Measurements from ENCODE around the gene IL23R.
A peak's percentile ranks its signal among the peaks of the same experiment; 100 is the strongest.

Gene IL23R

DNA sequence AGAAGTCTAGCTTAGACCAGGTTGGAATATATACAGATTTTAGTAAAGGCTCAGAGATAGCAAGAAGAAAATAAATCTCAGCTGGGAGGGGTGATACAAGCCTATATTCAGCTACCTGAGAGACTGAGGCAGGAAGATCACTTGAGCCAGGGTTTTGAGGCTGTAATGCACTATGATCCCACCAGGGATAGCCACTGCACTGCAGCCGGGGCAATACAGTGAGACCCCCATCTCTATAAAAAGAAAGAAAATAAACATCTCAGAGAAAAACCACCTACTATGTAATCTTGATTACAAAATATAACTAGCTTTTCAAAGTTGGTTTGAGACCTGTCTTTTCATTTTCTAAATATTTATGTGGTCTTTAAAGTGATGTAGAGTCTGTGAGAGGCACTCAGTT lies 47.7 kb downstream of the IL23R start:
- no peak overlapping the region for H3K4me3 ChIP-seq (replicated peaks; ENCODE audit: low read depth, low read length)
- no peak for DNase-seq (ENCODE audit: low read depth)
- TF ChIP-seq, protein P1, sequence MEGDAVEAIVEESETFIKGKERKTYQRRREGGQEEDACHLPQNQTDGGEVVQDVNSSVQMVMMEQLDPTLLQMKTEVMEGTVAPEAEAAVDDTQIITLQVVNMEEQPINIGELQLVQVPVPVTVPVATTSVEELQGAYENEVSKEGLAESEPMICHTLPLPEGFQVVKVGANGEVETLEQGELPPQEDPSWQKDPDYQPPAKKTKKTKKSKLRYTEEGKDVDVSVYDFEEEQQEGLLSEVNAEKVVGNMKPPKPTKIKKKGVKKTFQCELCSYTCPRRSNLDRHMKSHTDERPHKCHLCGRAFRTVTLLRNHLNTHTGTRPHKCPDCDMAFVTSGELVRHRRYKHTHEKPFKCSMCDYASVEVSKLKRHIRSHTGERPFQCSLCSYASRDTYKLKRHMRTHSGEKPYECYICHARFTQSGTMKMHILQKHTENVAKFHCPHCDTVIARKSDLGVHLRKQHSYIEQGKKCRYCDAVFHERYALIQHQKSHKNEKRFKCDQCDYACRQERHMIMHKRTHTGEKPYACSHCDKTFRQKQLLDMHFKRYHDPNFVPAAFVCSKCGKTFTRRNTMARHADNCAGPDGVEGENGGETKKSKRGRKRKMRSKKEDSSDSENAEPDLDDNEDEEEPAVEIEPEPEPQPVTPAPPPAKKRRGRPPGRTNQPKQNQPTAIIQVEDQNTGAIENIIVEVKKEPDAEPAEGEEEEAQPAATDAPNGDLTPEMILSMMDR (IDR thresholded peaks at IDR 0.05; ENCODE audit: low read length, missing control alignments): no peak

DNA sequence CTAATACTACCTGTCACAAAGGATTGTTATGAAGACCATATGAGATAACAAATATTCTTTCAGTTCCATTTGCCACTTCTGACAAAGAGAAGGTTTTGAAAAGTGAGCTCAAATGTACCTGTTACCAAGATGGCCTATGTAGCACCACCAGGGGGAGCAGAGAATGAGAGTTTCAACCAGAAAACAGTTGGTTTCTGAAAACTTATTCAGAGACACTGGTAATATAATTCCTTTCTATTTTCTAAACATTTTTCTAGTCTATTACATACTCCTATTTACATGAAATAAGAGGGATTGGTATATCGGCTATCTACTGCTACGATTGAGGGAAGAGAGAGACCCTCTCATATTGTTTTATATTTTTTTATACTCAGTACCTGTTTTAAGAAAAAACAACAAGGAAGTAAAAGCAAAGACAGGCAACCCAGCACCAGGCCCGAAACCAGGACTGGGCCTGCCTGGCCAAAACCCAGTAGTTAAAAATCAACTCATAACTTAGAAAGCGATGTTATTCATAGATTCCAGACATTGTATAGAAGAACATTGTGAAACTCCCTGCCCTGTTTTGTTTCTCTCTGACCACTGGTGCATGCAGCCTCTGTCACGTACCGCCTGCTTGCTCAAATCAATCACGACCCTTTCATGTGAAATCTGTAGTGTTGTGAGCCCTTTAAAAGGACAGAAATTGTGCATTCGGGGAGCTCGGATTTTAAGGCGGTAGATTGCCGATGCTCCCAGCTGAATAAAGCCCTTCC lies 48.3 kb downstream of the IL23R start:
- peak; percentile 46 for DNase-seq (ENCODE audit: low read depth)
- H3K4me3 ChIP-seq (replicated peaks; ENCODE audit: low read depth, low read length): no peak overlapping the region
- TF ChIP-seq, protein P1 (IDR thresholded peaks at IDR 0.05; ENCODE audit: low read length, missing control alignments): peak; percentile 67

DNA sequence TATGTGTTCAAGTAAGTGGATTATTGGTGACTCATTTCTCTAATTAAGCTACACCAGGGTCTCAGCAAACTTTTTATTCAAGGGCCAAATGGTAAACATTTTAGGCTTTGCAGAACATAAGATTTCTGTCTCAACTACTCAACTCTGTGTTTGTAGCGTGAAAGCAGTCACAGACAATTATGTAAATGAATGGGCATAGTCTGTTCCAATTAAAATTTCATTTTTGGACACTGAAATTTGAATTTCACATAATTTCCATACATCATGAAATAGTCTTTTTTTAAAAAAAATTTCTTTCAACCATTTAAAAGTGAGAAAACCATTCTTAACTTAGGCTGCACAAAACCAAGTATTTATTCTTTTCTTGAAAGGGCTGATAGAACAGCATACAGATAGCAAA lies 50.1 kb downstream of the IL23R start:
- H3K4me3 ChIP-seq (replicated peaks; ENCODE audit: low read depth, low read length): no peak overlapping the region
- TF ChIP-seq, protein P1 (IDR thresholded peaks at IDR 0.05; ENCODE audit: low read length, missing control alignments): no peak
- DNase-seq (ENCODE audit: low read depth): no peak

DNA sequence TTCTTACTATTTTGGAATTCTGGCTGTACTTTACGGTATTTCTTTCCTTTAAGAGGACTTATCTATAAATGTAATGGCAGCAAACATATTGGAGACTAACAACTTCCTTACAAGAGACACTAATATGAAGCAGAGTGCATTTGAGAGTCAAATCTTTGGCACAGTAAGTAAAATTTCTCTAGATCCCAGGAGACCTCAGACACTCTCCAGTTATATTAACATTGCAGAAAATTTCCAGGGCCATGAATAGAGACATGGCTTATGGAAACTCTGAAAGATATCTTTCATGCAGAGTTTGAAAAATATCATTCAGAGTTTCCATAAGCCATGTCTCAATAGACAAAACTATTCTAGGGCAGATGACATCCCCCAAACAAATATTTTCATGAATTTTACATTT lies 51.2 kb downstream of the IL23R start:
- no peak for DNase-seq (ENCODE audit: low read depth)
- TF ChIP-seq, protein P1 (IDR thresholded peaks at IDR 0.05; ENCODE audit: low read length, missing control alignments): no peak
- H3K4me3 ChIP-seq (replicated peaks; ENCODE audit: low read depth, low read length): no peak overlapping the region

DNA sequence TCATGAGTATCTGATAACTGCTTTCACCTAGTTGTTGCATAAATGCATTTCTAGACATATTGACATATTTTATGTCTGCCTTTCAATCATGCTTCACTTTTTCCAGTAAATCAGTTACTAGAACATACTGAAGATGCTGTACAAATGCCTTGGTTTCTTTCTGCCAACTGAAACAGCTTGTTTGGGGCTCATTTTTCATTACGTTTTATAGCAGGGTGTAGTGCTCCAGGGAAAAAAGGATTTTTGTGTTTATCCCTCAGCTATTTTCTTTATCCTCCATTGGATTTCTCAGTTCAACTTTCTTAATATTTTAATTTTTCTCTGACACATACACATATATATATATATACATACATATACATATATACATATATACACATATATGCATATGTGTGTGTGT lies 51.7 kb downstream of the IL23R start:
- TF ChIP-seq, protein P1 (IDR thresholded peaks at IDR 0.05; ENCODE audit: low read length, missing control alignments): no peak
- DNase-seq (ENCODE audit: low read depth): no peak
- no peak overlapping the region for H3K4me3 ChIP-seq (replicated peaks; ENCODE audit: low read depth, low read length)

DNA sequence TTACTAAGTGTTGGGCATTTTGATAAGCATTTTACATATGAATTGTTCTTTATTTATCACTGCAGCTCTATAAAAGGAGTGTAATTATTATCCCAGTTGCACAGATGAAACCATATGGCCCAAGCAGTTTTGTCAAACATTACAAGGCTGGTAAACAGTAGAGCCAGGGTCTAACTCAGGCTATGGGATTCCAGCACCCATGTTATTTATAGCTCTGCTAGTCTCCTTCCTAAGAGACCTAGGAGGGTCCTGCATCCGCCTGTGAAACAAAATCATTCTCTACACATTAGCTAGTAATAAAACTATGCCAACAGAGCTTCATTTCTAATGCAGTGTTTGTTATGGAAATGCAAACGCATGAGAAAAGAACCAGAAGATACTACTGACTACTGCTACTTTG lies 58.6 kb downstream of the IL23R start:
- TF ChIP-seq, protein P1 (IDR thresholded peaks at IDR 0.05; ENCODE audit: low read length, missing control alignments): no peak
- H3K4me3 ChIP-seq (replicated peaks; ENCODE audit: low read depth, low read length): no peak overlapping the region
- DNase-seq (ENCODE audit: low read depth): no peak

DNA sequence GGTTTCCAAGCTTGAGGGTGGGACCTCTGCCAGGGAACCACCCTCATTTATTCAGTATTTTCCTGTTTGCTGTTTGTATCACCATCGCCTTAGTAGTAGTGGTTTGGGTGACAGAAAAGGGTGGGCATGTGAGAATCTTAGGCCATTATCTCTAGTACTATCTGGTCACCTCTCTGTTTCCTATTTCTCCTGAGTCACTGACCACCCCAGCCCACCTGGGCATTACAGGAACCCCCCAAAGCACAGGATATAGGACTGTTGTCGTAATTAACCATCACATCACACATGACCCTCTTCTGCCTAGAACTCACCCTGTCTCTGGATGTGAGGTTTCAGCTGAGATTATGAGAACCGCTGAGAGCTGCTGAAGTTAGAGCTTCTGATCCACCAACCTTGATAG lies 60.4 kb downstream of the IL23R start:
- H3K4me3 ChIP-seq (replicated peaks; ENCODE audit: low read depth, low read length): no peak overlapping the region
- TF ChIP-seq, protein P1 (IDR thresholded peaks at IDR 0.05; ENCODE audit: low read length, missing control alignments): no peak
- DNase-seq (ENCODE audit: low read depth): no peak

All from fibroblast of pulmonary artery (primary cell).